ENCODE data around the gene CLTCL1.

Gene CLTCL1

DNA sequence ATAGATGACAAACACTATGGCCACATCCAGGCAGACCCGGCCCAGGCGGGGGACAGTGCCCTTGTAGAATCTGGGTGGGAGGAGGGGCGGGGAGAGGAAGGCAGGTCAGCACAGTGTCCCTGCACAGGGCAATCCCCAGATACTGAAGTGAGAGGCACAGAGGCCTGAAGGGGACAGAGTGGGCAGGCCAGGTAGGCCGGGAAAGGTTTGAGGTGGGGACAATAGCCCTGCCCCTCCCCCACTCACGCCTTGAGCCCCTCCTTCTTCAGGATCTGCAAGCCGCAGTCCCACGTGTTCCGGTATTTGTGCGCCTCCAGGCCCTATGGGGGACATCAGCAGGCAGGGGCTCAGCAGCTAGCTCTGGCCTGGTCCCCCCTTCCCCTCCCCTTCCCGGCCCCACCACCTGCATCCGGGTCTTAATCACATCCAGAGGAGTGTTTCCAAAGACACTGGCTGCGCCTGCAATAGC, 115.3 kb downstream of the CLTCL1 start:
- Histone ChIP-seq H3K4me2 (ENCODE audit: low read length) (no peak overlapping the region), H3K27ac (no peak overlapping the region), H3K79me2 (no peaks in the 10 kb centered on the region), H3K4me3 (ENCODE audit: low read depth, low read length) (no peak overlapping the region), H3K4me1 (no peaks in the 10 kb centered on the region), H3K9ac (no peak overlapping the region), H3K27me3 (ENCODE audit: control insufficient read depth, insufficient read depth, low read length) (no peaks in the 10 kb centered on the region), H3K36me3 (ENCODE audit: control insufficient read depth, insufficient read depth, low read length) (no peaks in the 10 kb centered on the region), H2AFZ (no peak overlapping the region), H3K9me3 (ENCODE audit: control insufficient read depth, low read length) (no peaks in the 10 kb centered on the region)
- TF ChIP-seq, protein P1, sequence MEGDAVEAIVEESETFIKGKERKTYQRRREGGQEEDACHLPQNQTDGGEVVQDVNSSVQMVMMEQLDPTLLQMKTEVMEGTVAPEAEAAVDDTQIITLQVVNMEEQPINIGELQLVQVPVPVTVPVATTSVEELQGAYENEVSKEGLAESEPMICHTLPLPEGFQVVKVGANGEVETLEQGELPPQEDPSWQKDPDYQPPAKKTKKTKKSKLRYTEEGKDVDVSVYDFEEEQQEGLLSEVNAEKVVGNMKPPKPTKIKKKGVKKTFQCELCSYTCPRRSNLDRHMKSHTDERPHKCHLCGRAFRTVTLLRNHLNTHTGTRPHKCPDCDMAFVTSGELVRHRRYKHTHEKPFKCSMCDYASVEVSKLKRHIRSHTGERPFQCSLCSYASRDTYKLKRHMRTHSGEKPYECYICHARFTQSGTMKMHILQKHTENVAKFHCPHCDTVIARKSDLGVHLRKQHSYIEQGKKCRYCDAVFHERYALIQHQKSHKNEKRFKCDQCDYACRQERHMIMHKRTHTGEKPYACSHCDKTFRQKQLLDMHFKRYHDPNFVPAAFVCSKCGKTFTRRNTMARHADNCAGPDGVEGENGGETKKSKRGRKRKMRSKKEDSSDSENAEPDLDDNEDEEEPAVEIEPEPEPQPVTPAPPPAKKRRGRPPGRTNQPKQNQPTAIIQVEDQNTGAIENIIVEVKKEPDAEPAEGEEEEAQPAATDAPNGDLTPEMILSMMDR (IDR thresholded peaks at IDR 0.05): no peak

DNA sequence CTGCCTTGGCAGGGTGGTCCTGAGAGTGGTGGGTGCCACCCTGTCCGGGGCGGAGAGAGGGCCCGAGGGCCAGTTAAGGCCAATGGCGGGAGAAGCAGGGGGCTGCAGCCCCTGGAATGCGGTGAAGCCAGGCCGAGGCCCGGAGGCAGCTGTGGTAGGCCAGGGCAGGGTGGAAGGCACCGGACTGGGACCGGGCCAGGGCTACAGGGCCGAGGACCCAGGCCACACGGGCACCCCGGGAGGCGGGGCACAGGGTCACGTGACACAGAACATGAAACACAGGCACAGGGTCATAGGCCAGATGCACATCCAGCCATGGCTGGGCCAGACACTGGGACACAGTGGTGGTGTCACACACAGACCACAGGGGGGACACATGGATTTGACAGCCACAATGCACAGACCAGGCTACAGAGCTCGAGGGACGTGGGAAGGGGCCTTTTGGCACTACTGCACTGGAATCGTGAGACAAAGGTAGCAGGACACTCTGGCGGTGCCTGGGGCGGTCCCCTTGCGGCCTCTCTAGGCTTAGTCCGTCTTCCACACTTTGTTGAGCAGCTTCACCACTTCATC, 115.8 kb downstream of the CLTCL1 start:
- H3K9me3 ChIP-seq (ENCODE audit: control insufficient read depth, low read length): no peaks in the 10 kb centered on the region
- no peak overlapping the region for H3K9ac ChIP-seq
- H3K4me1 ChIP-seq: no peaks in the 10 kb centered on the region
- no peak overlapping the region for H3K4me2 ChIP-seq (ENCODE audit: low read length)
- H3K4me3 ChIP-seq (ENCODE audit: low read depth, low read length): no peak overlapping the region
- no peaks in the 10 kb centered on the region for H3K27me3 ChIP-seq (ENCODE audit: control insufficient read depth, insufficient read depth, low read length)
- no peak overlapping the region for H2AFZ ChIP-seq
- no peak overlapping the region for H3K27ac ChIP-seq
- TF ChIP-seq, protein P1 (IDR thresholded peaks at IDR 0.05): no peak
- no peaks in the 10 kb centered on the region for H3K36me3 ChIP-seq (ENCODE audit: control insufficient read depth, insufficient read depth, low read length)
- no peaks in the 10 kb centered on the region for H3K79me2 ChIP-seq

DNA sequence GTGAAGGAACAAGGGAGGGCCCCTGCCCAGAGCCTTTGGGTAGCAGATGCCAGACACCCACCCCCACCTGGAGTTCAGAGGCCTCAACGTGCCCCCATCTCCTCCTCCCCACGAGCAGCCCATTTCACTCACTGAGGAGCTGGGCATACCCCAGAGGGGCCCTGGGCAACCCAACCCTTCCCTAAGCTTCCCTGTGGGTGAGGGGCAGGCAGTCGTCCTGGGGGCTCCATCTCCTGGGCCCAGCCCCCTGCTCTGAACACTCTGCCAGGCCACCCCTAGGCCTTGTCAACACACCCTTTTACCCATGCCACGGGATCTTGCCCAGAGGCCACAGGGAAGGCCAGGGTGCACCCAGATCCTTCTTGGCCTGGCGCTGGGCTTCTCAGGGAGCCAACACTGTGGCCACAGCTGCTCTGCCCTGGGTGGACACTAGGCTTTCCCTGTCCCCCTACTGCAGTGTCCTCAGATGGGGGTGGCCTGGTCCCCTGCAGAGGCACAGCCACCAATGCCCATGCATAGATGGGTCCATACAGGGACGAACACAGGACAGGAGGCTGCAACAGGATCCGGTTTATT, 116.4 kb downstream of the CLTCL1 start:
- H3K4me2 ChIP-seq (ENCODE audit: low read length): no peak overlapping the region
- no peaks in the 10 kb centered on the region for H3K27me3 ChIP-seq (ENCODE audit: control insufficient read depth, insufficient read depth, low read length)
- H3K79me2 ChIP-seq: no peaks in the 10 kb centered on the region
- H2AFZ ChIP-seq: no peak overlapping the region
- no peak overlapping the region for H3K4me3 ChIP-seq (ENCODE audit: low read depth, low read length)
- no peak overlapping the region for H3K9ac ChIP-seq
- TF ChIP-seq, protein P1 (IDR thresholded peaks at IDR 0.05): no peak
- H3K9me3 ChIP-seq (ENCODE audit: control insufficient read depth, low read length): no peaks in the 10 kb centered on the region
- no peaks in the 10 kb centered on the region for H3K36me3 ChIP-seq (ENCODE audit: control insufficient read depth, insufficient read depth, low read length)
- H3K4me1 ChIP-seq: peaks cover 5% of the 10 kb centered on the region
- no peak overlapping the region for H3K27ac ChIP-seq

DNA sequence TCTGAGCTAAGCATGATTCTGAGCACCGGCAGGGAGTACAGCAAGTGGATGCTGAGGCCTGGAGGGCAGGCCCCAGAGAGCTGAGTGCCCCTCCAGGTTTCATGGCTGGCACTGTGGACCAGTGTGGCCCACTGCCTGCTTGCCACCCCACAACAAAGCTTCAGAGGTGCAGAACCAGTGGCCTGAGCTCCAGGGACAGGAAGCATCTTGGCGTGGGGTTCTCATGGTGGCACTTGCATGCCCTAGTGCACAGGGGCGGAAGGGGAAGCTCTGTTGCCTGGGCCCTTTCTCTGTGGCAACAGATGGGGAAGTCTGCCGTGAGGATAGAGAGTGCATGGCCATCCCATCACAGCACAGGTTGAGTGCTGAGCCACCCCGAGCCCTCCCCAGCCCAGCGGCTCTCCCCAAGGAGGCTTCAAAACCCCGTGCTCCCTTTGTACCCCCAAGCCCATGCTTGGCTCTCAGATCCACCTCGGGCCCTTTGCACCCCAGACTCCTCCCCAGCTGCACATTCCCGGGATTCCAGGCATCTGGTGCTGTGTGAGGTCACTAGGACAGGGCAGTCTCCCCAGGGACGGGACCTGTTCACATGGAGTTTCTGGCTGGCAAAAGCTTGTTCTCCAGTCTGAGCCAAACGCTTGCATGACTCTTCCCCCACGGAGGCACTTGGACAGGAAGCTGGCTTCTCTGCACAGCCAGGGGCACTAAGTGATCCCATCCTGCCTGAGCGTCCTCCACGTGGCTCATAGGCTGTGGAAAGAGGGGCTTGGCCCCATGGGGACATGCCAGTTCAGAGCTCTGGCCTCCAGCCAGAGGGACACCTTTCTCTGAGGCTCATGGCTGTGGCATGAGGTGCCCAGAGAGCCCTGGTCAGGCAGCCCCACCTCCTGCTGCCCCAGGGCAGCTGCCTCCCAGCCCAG, 117.2 kb downstream of the CLTCL1 start:
- peaks cover 5% of the 10 kb centered on the region for H3K4me1 ChIP-seq
- no peak overlapping the region for H3K27ac ChIP-seq
- no peaks in the 10 kb centered on the region for H3K27me3 ChIP-seq (ENCODE audit: control insufficient read depth, insufficient read depth, low read length)

More for the DNA sequence above, 117.2 kb downstream of the CLTCL1 start:
- no peak overlapping the region for H2AFZ ChIP-seq
- H3K79me2 ChIP-seq: no peaks in the 10 kb centered on the region
- H3K4me3 ChIP-seq (ENCODE audit: low read depth, low read length): no peak overlapping the region
- H3K9me3 ChIP-seq (ENCODE audit: control insufficient read depth, low read length): no peaks in the 10 kb centered on the region
- no peaks in the 10 kb centered on the region for H3K36me3 ChIP-seq (ENCODE audit: control insufficient read depth, insufficient read depth, low read length)
- H3K4me2 ChIP-seq (ENCODE audit: low read length): no peak overlapping the region
- no peak overlapping the region for H3K9ac ChIP-seq
- TF ChIP-seq, protein P1 (IDR thresholded peaks at IDR 0.05): no peak
